ENCODE results near the gene TJP1.

- TF ChIP-seq REST (IDR thresholded peaks at IDR 0.05; ENCODE audit: insufficient read depth in 1 of 2, low read depth in 2 of 2, low read length in 2 of 2) (no peak), POLR2AphosphoS5 (IDR thresholded peaks at IDR 0.05; ENCODE audit: low read depth, low read length) (no peak)
Measured at GRCh38 chr15:29686079-29686425, 136.2 kb downstream of the TJP1 start.

All from PFSK-1 (cell line).